Parathyroid adenoma (tissue), 2 donors: ENCODE results near the gene CLSTN2.

Source experiments
- H2AFZ ChIP-seq: fragments of 300-600 bp; sonication (generic); one replicate; pipeline ENCODE4 v1.7.0; 2017; ENCODE audit warnings: antibody characterized with exemption, mild to moderate bottlenecking
- H3K27ac ChIP-seq: fragments of 300-600 bp; sonication (generic); one replicate; pipeline ENCODE4 v1.7.0; 2017
- H3K27me3 ChIP-seq: fragments of 300-600 bp; sonication (generic); one replicate; pipeline ENCODE4 v1.7.0; 2017; ENCODE audit warnings: low read length; ENCODE audit not compliant: control insufficient read depth, insufficient read depth
- H3K36me3 ChIP-seq: fragments of 300-600 bp; sonication (generic); one replicate; pipeline ENCODE4 v1.7.0; 2017; ENCODE audit warnings: low read length; ENCODE audit not compliant: control insufficient read depth, insufficient read depth
- H3K4me1 ChIP-seq: fragments of 300-600 bp; sonication (generic); one replicate; pipeline ENCODE4 v1.7.0; 2017; ENCODE audit warnings: control low read depth
- H3K4me2 ChIP-seq: fragments of 300-600 bp; sonication (generic); one replicate; pipeline ENCODE4 v1.7.0; 2017; ENCODE audit warnings: low read length
- H3K4me3 ChIP-seq: fragments of 300-600 bp; sonication (generic); one replicate; pipeline ENCODE4 v1.7.0; 2017; ENCODE audit warnings: low read depth, low read length
- H3K79me2 ChIP-seq: fragments of 300-600 bp; sonication (generic); one replicate; pipeline ENCODE4 v1.7.0; 2017; ENCODE audit warnings: control low read depth
- H3K9ac ChIP-seq: fragments of 300-600 bp; sonication (generic); one replicate; pipeline ENCODE4 v1.7.0; 2017; ENCODE audit warnings: mild to moderate bottlenecking
- H3K9me3 ChIP-seq: fragments of 300-600 bp; sonication (generic); one replicate; pipeline ENCODE4 v1.7.0; 2017; ENCODE audit warnings: low read length; ENCODE audit not compliant: control insufficient read depth
- TF ChIP-seq, protein P1 (sequence below): fragments of 300-600 bp; sonication (generic); IDR thresholded peaks from one replicate; pipeline ENCODE4 v1.7.0; 2017; ENCODE audit warnings: antibody characterized with exemption, mild to moderate bottlenecking
- donor health status: primary hyperparathyroidism.

Gene CLSTN2

DNA sequence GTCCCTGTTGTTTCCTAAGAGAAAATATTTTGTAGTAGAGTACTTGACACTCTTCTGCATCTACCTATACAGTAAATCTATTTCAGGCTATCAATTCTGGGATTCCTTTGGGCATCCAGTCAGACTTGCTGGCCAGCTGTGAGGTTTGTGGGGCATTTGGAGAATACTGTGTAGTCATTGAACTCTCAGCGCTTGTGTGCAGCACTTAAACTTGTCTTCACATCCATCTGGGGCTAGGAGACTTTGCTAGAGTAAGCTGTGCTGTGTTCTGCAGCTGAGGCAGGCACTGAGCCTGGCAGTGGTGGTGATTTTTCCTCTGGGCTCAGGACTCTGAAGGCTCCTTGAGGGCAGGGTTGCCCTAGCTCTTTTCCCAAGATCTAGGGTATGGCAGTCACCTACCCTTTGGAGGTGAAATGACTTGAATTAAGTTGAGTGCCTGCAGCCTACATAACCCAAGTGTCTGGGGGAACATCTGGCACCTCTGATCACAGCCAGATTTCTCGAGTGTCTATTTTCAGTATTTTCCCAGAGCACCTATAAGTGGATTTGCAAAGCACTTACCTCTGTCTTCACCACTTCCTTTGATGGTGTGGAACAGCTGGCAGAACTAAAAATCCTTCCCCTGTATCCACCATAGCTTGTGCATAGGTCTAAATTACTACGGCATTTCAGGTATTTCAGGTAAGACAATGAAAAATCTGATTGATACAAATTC, 19.3 kb downstream of the CLSTN2 start:
- H3K4me3 ChIP-seq, result no peak overlapping the region
- H3K36me3 ChIP-seq, result no peaks in the 10 kb centered on the region
- TF ChIP-seq, protein P1, sequence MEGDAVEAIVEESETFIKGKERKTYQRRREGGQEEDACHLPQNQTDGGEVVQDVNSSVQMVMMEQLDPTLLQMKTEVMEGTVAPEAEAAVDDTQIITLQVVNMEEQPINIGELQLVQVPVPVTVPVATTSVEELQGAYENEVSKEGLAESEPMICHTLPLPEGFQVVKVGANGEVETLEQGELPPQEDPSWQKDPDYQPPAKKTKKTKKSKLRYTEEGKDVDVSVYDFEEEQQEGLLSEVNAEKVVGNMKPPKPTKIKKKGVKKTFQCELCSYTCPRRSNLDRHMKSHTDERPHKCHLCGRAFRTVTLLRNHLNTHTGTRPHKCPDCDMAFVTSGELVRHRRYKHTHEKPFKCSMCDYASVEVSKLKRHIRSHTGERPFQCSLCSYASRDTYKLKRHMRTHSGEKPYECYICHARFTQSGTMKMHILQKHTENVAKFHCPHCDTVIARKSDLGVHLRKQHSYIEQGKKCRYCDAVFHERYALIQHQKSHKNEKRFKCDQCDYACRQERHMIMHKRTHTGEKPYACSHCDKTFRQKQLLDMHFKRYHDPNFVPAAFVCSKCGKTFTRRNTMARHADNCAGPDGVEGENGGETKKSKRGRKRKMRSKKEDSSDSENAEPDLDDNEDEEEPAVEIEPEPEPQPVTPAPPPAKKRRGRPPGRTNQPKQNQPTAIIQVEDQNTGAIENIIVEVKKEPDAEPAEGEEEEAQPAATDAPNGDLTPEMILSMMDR, result no peak
- no peaks in the 10 kb centered on the region for H3K9me3 ChIP-seq
- H3K27me3 ChIP-seq, result no peaks in the 10 kb centered on the region
- H3K27ac ChIP-seq, result no peak overlapping the region
- no peak overlapping the region for H2AFZ ChIP-seq
- no peaks in the 10 kb centered on the region for H3K4me1 ChIP-seq
- H3K79me2 ChIP-seq, result no peaks in the 10 kb centered on the region
- H3K4me2 ChIP-seq, result no peak overlapping the region
- no peak overlapping the region for H3K9ac ChIP-seq

DNA sequence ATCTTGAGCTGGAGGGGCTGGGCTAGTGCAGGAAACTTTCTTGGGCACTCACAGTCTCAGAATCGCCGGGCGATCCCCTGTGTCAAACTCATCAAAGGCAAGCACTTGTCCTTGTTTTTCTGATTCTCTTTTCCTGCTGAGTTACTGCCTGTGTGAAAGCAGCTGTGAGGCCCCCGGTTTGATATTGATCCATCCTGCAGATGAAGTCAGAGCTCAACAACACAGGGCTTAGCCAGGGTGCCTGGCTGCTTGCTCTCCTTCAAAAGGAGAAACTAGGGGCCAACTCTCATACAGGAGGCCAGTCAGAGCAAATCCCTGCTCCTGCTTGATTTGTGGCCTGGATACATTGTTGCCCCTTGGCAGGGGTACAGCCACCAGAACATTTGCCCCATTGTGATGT, 22.9 kb downstream of the CLSTN2 start:
- no peaks in the 10 kb centered on the region for H3K36me3 ChIP-seq
- no peak overlapping the region for H3K4me2 ChIP-seq

DNA sequence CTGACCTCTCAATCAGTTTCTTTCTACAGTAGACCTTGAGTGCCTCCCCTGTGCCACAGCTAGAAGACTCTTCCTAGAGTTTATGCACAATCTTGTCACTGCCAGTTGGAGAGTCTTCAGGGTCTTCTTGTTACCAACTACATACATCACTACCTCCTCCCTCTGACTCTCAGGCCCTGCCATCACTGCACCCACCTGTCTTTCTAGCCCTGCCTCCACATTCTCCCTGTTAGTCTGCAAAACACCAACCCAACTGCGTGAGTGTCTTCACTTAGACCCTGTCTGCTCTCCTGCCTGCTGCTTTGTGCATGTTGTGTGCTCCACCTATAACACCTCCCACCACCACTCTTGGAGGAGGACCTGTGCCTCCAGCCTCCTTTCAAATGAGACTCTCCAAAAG, 34.4 kb downstream of the CLSTN2 start:
- Histone ChIP-seq H3K9me3 (no peaks in the 10 kb centered on the region), H3K36me3 (no peaks in the 10 kb centered on the region), H3K4me3 (no peak overlapping the region), H3K4me1 (no peaks in the 10 kb centered on the region), H3K27me3 (no peaks in the 10 kb centered on the region), H2AFZ (no peak overlapping the region), H3K4me2 (no peak overlapping the region), H3K79me2 (no peaks in the 10 kb centered on the region), H3K9ac (no peak overlapping the region), H3K27ac (no peak overlapping the region)
- TF ChIP-seq, protein P1, result no peak

More for the DNA sequence above, 22.9 kb downstream of the CLSTN2 start:
- Histone ChIP-seq H3K9ac (no peak overlapping the region), H3K4me3 (no peak overlapping the region), H3K27ac (no peak overlapping the region), H3K9me3 (no peaks in the 10 kb centered on the region), H3K4me1 (no peaks in the 10 kb centered on the region), H3K79me2 (no peaks in the 10 kb centered on the region), H2AFZ (no peak overlapping the region), H3K27me3 (no peaks in the 10 kb centered on the region)
- TF ChIP-seq, protein P1, result no peak

DNA sequence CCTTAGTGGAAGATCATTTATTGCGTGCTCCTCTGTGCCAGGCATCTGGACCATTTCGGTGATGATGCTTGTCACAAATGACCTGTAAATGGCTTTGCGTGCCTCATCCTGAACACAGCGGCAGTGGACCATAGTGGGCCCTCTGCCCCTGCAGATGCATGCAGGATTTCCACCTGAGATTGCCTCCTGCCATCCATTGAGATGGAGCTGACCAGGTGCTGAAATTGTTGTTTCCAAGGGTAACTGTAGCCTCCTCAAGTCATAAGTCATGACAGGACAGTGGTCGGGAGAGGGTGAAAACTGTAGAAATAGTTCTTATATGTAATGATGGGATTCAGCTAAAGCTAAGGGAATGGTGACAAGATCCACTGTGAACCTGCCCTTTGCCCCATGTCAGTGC, 35.5 kb downstream of the CLSTN2 start:
- Histone ChIP-seq H3K4me2 (no peak overlapping the region), H3K9me3 (no peaks in the 10 kb centered on the region), H3K4me3 (no peak overlapping the region), H3K27ac (no peak overlapping the region), H3K4me1 (no peaks in the 10 kb centered on the region), H3K36me3 (no peaks in the 10 kb centered on the region), H3K79me2 (no peaks in the 10 kb centered on the region), H3K9ac (no peak overlapping the region), H2AFZ (no peak overlapping the region), H3K27me3 (no peaks in the 10 kb centered on the region)
- TF ChIP-seq, protein P1, result no peak

DNA sequence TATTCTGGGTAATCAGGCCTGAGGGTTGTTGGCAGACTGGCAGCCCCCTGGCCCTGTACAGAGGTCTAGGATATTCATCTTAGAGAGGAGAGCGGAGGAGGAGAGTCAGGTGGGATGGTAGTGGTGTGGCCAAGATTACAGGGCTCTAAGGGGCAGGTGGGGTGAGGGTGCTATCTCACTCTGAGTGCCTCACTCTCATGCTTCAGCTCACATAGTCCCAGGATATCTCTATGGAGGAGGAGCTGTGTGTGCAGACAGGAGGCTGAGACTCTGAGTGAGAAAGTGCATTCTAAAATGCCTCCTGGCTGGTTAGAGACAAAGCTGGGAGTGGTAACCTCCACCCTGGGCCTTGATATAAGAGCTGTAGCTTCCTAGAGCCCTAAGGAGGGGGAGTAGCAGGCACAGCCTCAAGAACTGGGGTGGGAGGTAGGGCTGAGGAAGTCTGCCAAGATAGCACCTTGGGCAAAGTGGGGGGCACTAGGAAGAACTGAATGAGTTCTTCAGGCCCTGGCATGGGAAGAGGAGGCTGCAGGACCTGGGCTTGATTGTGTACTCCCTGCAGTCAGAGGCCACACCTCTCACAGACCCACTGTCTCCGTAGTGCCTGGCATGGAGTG, 39.9 kb downstream of the CLSTN2 start:
- Histone ChIP-seq H3K36me3 (no peaks in the 10 kb centered on the region), H3K4me2 (no peak overlapping the region), H3K27me3 (no peaks in the 10 kb centered on the region), H3K79me2 (no peaks in the 10 kb centered on the region), H3K9me3 (no peaks in the 10 kb centered on the region), H3K27ac (no peak overlapping the region), H3K4me3 (no peak overlapping the region), H2AFZ (no peak overlapping the region), H3K9ac (no peak overlapping the region), H3K4me1 (no peaks in the 10 kb centered on the region)
- TF ChIP-seq, protein P1, result no peak
